ENCODE measurements around the gene DAW1. TPM values are rescaled to one million over a fixed set of nuclear protein-coding genes. Genes with fewer than 3 reads are reported as not detected.

DAW1 gene
- total RNA-seq, 1 experiment from 2014 or later, result 2.8 TPM

DNA sequence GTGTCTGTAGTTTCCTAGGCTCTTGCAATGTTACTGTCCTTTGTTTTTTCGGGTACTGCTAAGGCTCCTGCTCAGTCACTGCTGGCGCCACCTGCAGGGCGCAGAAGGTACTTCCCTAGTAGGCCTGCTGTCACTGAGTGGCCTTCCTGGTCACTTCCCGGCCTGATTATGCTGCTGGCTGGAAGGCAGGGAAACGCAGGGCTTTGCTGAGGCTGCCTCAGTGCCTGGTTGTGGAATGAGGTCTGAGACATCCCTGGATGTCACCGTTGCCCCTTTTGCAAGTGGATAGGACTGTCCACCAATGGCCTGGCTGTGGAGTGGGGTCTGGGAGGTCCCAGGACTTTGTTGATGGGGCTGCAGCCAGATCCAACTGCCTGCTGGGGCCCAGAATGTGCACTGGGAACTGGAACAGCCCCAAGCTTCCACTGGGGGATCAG is 13.1 kb downstream of the DAW1 start:
- BruUV-seq (replicated peaks), result no TSS peak
- POLR2A ChIA-PET (ENCODE audit: unreplicated experiment), result no interaction called here
- H3K27ac ChIP-seq, result no peak overlapping the region
- DNase-seq, result peak; percentile 42 to 57
- H4K20me1 ChIP-seq (ENCODE audit: insufficient read depth), result no peaks in the 10 kb centered on the region
- no peaks in the 10 kb centered on the region for H3K27me3 ChIP-seq (ENCODE audit: insufficient read depth, low read depth)
- H3K9me3 ChIP-seq (ENCODE audit: insufficient read depth, low read depth), result peaks cover 3% of the 10 kb centered on the region; the same call in 1 of the 2 replicates
- no peaks in the 10 kb centered on the region for H3K9me2 ChIP-seq (ENCODE audit: insufficient read depth)
- intact Hi-C loops (cut with micrococcal nuclease; ENCODE audit: unreplicated experiment), result loop anchor here (5.0 kb wide), 1 partner anchor 227 kb away; no protein-coding TSS in a partner anchor
- CTCF ChIA-PET, result no interaction called here
- no peaks in the 10 kb centered on the region for H3K79me2 ChIP-seq (ENCODE audit: low read depth)
- H3K36me3 ChIP-seq (ENCODE audit: low read depth), result no peaks in the 10 kb centered on the region
- H3K4me2 ChIP-seq, result no peak overlapping the region
- H3K4me1 ChIP-seq (replicated peaks; ENCODE audit: insufficient read depth), result no peaks in the 10 kb centered on the region
- no peak for TF ChIP-seq EZH2 (IDR thresholded peaks at IDR 0.05; ENCODE audit: low read depth)
- TF ChIP-seq, protein P1, sequence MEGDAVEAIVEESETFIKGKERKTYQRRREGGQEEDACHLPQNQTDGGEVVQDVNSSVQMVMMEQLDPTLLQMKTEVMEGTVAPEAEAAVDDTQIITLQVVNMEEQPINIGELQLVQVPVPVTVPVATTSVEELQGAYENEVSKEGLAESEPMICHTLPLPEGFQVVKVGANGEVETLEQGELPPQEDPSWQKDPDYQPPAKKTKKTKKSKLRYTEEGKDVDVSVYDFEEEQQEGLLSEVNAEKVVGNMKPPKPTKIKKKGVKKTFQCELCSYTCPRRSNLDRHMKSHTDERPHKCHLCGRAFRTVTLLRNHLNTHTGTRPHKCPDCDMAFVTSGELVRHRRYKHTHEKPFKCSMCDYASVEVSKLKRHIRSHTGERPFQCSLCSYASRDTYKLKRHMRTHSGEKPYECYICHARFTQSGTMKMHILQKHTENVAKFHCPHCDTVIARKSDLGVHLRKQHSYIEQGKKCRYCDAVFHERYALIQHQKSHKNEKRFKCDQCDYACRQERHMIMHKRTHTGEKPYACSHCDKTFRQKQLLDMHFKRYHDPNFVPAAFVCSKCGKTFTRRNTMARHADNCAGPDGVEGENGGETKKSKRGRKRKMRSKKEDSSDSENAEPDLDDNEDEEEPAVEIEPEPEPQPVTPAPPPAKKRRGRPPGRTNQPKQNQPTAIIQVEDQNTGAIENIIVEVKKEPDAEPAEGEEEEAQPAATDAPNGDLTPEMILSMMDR (conservative IDR thresholded peaks at IDR 0.05), result peak; percentile 73
- H3F3A ChIP-seq (ENCODE audit: insufficient read depth, low read depth), result no peaks in the 10 kb centered on the region
- H2AFZ ChIP-seq, result no peak overlapping the region
- no peak overlapping the region for H3K4me3 ChIP-seq

DNA sequence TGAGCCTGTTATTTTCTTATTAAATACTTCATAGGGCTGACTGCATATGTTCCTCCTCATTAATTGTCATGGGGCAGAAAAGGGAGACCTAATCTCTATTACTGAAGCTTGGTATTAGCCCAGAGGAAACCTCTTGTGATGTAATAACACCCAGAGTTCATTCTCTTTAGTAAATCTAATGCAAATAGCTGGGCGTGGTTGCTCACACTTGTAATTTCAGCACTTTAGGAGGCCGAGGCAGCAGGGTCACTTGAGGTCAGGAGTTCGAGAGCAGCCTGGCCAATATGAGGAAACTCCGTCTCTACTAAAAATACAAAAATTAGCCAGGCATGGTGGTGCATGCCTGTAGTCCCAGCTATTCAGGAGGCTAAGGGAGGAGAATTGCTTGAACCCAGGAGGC is 14.7 kb downstream of the DAW1 start:
- Histone ChIP-seq H4K20me1 (ENCODE audit: insufficient read depth) (no peaks in the 10 kb centered on the region), H3K9me3 (ENCODE audit: insufficient read depth, low read depth) (peaks cover 3% of the 10 kb centered on the region; the same call in 1 of the 2 replicates), H3K27me3 (ENCODE audit: insufficient read depth, low read depth) (no peaks in the 10 kb centered on the region), H3K79me2 (ENCODE audit: low read depth) (no peaks in the 10 kb centered on the region), H3K4me1 (replicated peaks; ENCODE audit: insufficient read depth) (no peaks in the 10 kb centered on the region), H3K4me2 (no peak overlapping the region), H3F3A (ENCODE audit: insufficient read depth, low read depth) (no peaks in the 10 kb centered on the region), H2AFZ (no peak overlapping the region), H3K9me2 (ENCODE audit: insufficient read depth) (no peaks in the 10 kb centered on the region), H3K4me3 (no peak overlapping the region), H3K27ac (no peak overlapping the region), H3K36me3 (ENCODE audit: low read depth) (no peaks in the 10 kb centered on the region)
- no peak for DNase-seq
- intact Hi-C loops (cut with micrococcal nuclease; ENCODE audit: unreplicated experiment), result no loop called here
- ChIA-PET CTCF (no interaction called here), POLR2A (ENCODE audit: unreplicated experiment) (no interaction called here)
- BruUV-seq (replicated peaks), result no TSS peak
- no peak for TF ChIP-seq EZH2 (IDR thresholded peaks at IDR 0.05; ENCODE audit: low read depth)

DNA sequence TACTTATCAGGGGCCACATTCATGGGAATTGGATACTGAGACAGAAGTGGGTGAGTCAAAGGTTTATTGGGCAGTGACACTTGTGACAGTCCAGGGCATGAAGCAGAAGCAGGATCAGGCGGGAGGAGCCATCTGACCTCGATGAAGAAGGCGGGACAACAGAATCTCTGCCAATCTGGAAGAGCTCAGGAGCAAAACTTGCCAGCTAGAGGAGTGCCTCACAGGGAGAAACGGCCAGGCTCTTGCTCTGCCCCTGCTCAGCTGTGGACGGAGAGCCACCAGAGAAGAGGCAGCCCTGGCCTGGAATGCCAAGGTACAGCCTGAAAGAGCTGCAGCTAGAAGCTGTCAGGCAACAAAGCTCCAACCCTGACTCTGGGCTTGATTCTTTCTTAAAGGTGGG is 16.9 kb downstream of the DAW1 start:
- H3K27me3 ChIP-seq (ENCODE audit: insufficient read depth, low read depth), result no peaks in the 10 kb centered on the region
- H3K36me3 ChIP-seq (ENCODE audit: low read depth), result no peaks in the 10 kb centered on the region
- H3K4me2 ChIP-seq, result no peak overlapping the region
- H2AFZ ChIP-seq, result no peak overlapping the region
- DNase-seq, result no peak
- no peak overlapping the region for H3K4me3 ChIP-seq
- POLR2A ChIA-PET (ENCODE audit: unreplicated experiment), result no interaction called here
- no peaks in the 10 kb centered on the region for H3K9me2 ChIP-seq (ENCODE audit: insufficient read depth)
- H3K27ac ChIP-seq, result no peak overlapping the region
- no peak for TF ChIP-seq EZH2 (IDR thresholded peaks at IDR 0.05; ENCODE audit: low read depth)
- TF ChIP-seq, protein P1 (conservative IDR thresholded peaks at IDR 0.05), result no peak
- H3K9me3 ChIP-seq (ENCODE audit: insufficient read depth, low read depth), result no peaks in the 10 kb centered on the region
- no peaks in the 10 kb centered on the region for H3K79me2 ChIP-seq (ENCODE audit: low read depth)
- no peaks in the 10 kb centered on the region for H3F3A ChIP-seq (ENCODE audit: insufficient read depth, low read depth)
- BruUV-seq (replicated peaks), result no TSS peak
- H4K20me1 ChIP-seq (ENCODE audit: insufficient read depth), result no peaks in the 10 kb centered on the region
- intact Hi-C loops (cut with micrococcal nuclease; ENCODE audit: unreplicated experiment), result no loop called here
- H3K4me1 ChIP-seq (replicated peaks; ENCODE audit: insufficient read depth), result no peaks in the 10 kb centered on the region
- CTCF ChIA-PET, result interaction anchor here (0.6 kb wide), 1 partner anchor 10 kb away, joined by 4 read pairs; no protein-coding TSS in a partner anchor

DNA sequence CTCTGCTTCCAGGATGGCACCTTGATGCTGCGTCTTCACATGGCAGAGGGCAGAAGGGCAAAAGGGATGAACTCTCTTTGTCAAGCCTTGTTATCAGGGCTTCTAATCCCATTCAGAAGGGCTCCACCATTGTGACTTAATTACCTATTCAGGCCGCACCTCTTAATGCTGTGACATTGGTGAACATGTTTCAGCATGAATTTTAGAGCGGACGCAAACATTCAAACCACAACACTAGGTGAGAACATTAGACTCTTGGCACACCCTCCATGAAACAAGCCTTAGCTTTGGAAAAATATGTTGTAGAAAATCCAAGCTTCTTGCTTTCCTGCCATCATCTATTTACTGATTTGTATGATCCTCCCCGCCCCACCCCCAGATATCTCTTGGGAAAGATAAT is 17.9 kb downstream of the DAW1 start:
- TF ChIP-seq, protein P1 (conservative IDR thresholded peaks at IDR 0.05), result no peak
- TF ChIP-seq EZH2 (IDR thresholded peaks at IDR 0.05; ENCODE audit: low read depth), result no peak
- H3K27me3 ChIP-seq (ENCODE audit: insufficient read depth, low read depth), result no peaks in the 10 kb centered on the region
- no peak overlapping the region for H3K27ac ChIP-seq
- no peaks in the 10 kb centered on the region for H3F3A ChIP-seq (ENCODE audit: insufficient read depth, low read depth)
- H3K4me3 ChIP-seq, result no peak overlapping the region
- no peaks in the 10 kb centered on the region for H4K20me1 ChIP-seq (ENCODE audit: insufficient read depth)
- H3K79me2 ChIP-seq (ENCODE audit: low read depth), result no peaks in the 10 kb centered on the region
- DNase-seq, result no peak
- H3K9me2 ChIP-seq (ENCODE audit: insufficient read depth), result no peaks in the 10 kb centered on the region
- H3K4me2 ChIP-seq, result no peak overlapping the region
- POLR2A ChIA-PET (ENCODE audit: unreplicated experiment), result no interaction called here
- CTCF ChIA-PET, result no interaction called here
- BruUV-seq (replicated peaks), result no TSS peak
- no peaks in the 10 kb centered on the region for H3K9me3 ChIP-seq (ENCODE audit: insufficient read depth, low read depth)
- H3K36me3 ChIP-seq (ENCODE audit: low read depth), result no peaks in the 10 kb centered on the region
- intact Hi-C loops (cut with micrococcal nuclease; ENCODE audit: unreplicated experiment), result no loop called here
- no peak overlapping the region for H2AFZ ChIP-seq
- H3K4me1 ChIP-seq (replicated peaks; ENCODE audit: insufficient read depth), result no peaks in the 10 kb centered on the region
